ENCODE results near the gene TRIM2.

DNA sequence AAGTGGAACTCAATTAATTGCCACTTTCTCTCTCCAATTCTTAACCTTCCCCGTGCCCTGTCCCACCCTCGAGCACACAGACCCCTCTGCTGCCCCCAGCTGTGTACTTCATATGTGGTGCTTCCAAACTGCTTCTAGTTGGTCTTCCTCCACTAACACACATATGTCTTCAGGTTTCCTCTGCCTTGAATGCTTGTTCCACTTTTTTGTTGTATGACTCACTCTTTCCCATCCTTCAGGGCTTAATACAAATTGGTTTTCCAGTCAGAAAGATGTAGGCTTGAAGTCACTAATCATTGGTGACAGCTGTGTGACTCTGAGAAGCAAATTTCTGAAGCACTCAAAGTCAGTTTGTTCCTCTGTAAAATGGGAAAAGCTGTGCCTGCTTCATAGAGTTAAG, 30.6 kb downstream of the TRIM2 start:
- TF ChIP-seq CTCF (IDR thresholded peaks at IDR 0.05) (no peak), POLR2A (IDR thresholded peaks at IDR 0.05) (no peak), EP300 (IDR thresholded peaks at IDR 0.05) (no peak)

All from tibial nerve (tissue), 4 donors.